Keratinocyte (primary cell): ENCODE results near the gene HIGD1B. TPM values are rescaled to one million over a fixed set of nuclear protein-coding genes. Genes with fewer than 3 reads are reported as not detected.
"Not testable (repeated sequence)": the region's sequence is repeated elsewhere in the genome, so short reads cannot be mapped to it uniquely, and the experiment has no call there.

ENCODE experiments used
- DNase-seq: peaks from one replicate; pipeline ENCODE4 v3.0.0-alpha.2; 2011; ENCODE audit warnings: low read depth, missing footprints, low spot score
- FAIRE-seq: peaks from 2 replicates; lab custom pipeline; 2011; peaks lifted over from hg19 to GRCh38; lab: Jason Lieb, UNC
- H2AFZ ChIP-seq: 2 replicates; pipeline ENCODE4 v1.6.0; 2012; ENCODE audit warnings: low read length, control low read depth, inconsistent platforms; ENCODE audit not compliant: control insufficient read depth
- H3K27ac ChIP-seq: 2 replicates; pipeline ENCODE4 v1.5.1; 2011; ENCODE audit warnings: low read length; ENCODE audit not compliant: control insufficient read depth, insufficient read depth
- H3K27me3 ChIP-seq: 3 replicates; pipeline ENCODE4 v1.6.0; 2011; ENCODE audit warnings: low read length; ENCODE audit not compliant: control insufficient read depth, insufficient read depth; ENCODE audit errors: extremely low read depth
- H3K36me3 ChIP-seq, 2 experiments: 2 replicates in 1 of 2; 3 replicates in 1 of 2; pipeline ENCODE4 v1.5.1; 2011; ENCODE audit warnings: low read length in 2 of 2, mild to moderate bottlenecking in 1 of 2; ENCODE audit not compliant: control insufficient read depth in 2 of 2, insufficient read depth in 2 of 2; ENCODE audit errors: extremely low read depth in 1 of 2
- H3K4me1 ChIP-seq: 3 replicates; pipeline ENCODE4 v1.5.1; 2011; ENCODE audit warnings: low read length; ENCODE audit not compliant: control insufficient read depth, insufficient read depth; ENCODE audit errors: extremely low read depth
- H3K4me2 ChIP-seq: 3 replicates; pipeline ENCODE4 v1.6.0; 2011; ENCODE audit warnings: low read depth, low read length; ENCODE audit not compliant: control insufficient read depth, insufficient read depth; ENCODE audit errors: extremely low read depth
- H3K4me3 ChIP-seq, 3 experiments: fragments of 200-600 bp in 1 of 3; sonication (generic) in 1 of 3; 2 replicates in 2 of 3; 3 replicates in 1 of 3; pipeline ENCODE4 v1.5.1; 2011 to 2016; ENCODE audit warnings: low read length in 3 of 3, mild to moderate bottlenecking in 3 of 3, control low read depth in 2 of 3, inconsistent platforms in 1 of 3, low read depth in 1 of 3, mixed read lengths in 1 of 3, mixed run types in 1 of 3, moderate library complexity in 1 of 3; ENCODE audit not compliant: control insufficient read depth in 2 of 3, insufficient read depth in 2 of 3; ENCODE audit errors: extremely low read depth in 1 of 3
- H3K79me2 ChIP-seq: 2 replicates; pipeline ENCODE4 v1.6.0; 2012; ENCODE audit warnings: low read length; ENCODE audit not compliant: control insufficient read depth, insufficient read depth
- H3K9ac ChIP-seq: 3 replicates; pipeline ENCODE4 v1.6.0; 2011; ENCODE audit warnings: low read length; ENCODE audit not compliant: control insufficient read depth, insufficient read depth; ENCODE audit errors: extremely low read depth
- H3K9me1 ChIP-seq: 3 replicates; pipeline ENCODE4 v1.6.0; 2011; ENCODE audit warnings: low read length; ENCODE audit not compliant: control insufficient read depth, insufficient read depth; ENCODE audit errors: extremely low read depth
- H3K9me3 ChIP-seq: 2 replicates; pipeline ENCODE4 v1.5.1; 2012; ENCODE audit warnings: low read depth, low read length; ENCODE audit not compliant: control insufficient read depth
- H4K20me1 ChIP-seq: 3 replicates; pipeline ENCODE4 v1.6.0; 2011; ENCODE audit warnings: low read length; ENCODE audit not compliant: control insufficient read depth, insufficient read depth; ENCODE audit errors: extremely low read depth
- EZH2 ChIP-seq: IDR thresholded peaks from one replicate; pipeline ENCODE4 v1.6.1; 2012; ENCODE audit warnings: inconsistent platforms, mild to moderate bottlenecking, low read length, moderate library complexity
- dilution Hi-C: fragments of 300-500 bp; cut with MboI; formaldehyde crosslinking; loops from one replicate; pipeline ENCODE4 v1.7.0; 2020; ENCODE audit warnings: low sequenced_read_pairs; ENCODE audit not compliant: extremely low pct_ligation_motif_present
- polyA plus RNA-seq, 5 experiments: library from polyadenylated mRNA; depleted of rRNA in 3 of 5; stranded (reverse) in 3 of 5; stranded (forward) in 1 of 5; unstranded in 1 of 5; fragments of >200 nt; gene quantifications; 1 replicate in 1 of 5; 2 replicates in 3 of 5; 3 replicates in 1 of 5; pipeline versions ENCODE4 v1.2.1 to v1.2.3, GENCODE V29; 2011 to 2012; ENCODE audit warnings: missing spikeins in 2 of 5, low read depth in 1 of 5, low replicate concordance in 1 of 5
- TF ChIP-seq, protein P1 (sequence below), 3 experiments: IDR thresholded peaks in 1 of 3; conservative IDR thresholded peaks in 1 of 3; optimal IDR thresholded peaks in 1 of 3; 2 replicates in 2 of 3; 3 replicates in 1 of 3; pipeline versions ENCODE3 to v1.5.1; 2011; ENCODE audit warnings: low read length in 3 of 3, mild to moderate bottlenecking in 3 of 3, moderate library complexity in 2 of 3, control low read depth in 1 of 3, inconsistent platforms in 1 of 3; ENCODE audit not compliant: insufficient read depth in 2 of 3; ENCODE audit errors: extremely low read depth in 1 of 3

The HIGD1B gene
- polyA plus RNA-seq, 1 donor (not counting 4 experiments of a cell fraction or from before 2014, with no cell fraction given) = not detected

DNA sequence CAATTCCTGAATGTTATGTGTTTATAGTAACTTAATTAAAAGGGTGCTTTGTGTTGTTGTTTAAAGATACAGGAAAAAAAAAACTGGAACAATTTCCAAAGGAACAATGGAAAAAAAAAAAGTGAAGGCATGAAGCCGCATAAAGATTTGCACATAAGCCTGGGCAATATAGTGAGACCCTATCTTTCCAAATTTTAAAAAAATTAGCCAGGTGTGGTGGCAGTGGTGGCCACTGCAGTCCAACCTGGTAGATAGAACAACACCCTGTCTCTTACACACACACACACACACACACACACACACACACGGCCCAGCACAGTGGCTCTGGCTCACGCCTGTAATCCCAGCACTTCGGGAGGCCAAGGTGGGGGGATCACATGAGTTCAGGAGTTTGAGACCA, 39.5 kb upstream of the HIGD1B start:
- Histone ChIP-seq H3K79me2 (peaks cover 30% of the 10 kb centered on the region), H3K4me2 (no peak overlapping the region), H3K9me3 (no peaks in the 10 kb centered on the region), H3K9me1 (no peaks in the 10 kb centered on the region), H4K20me1 (peaks cover 3% of the 10 kb centered on the region), H3K4me1 (no peaks in the 10 kb centered on the region), H3K4me3 (no peak overlapping the region), H3K27ac (no peak overlapping the region), H2AFZ (no peak overlapping the region), H3K27me3 (no peaks in the 10 kb centered on the region), H3K9ac (no peak overlapping the region), H3K36me3 (peaks cover 9 to 12% of the 10 kb centered on the region in 2 experiments)
- FAIRE-seq = no peak
- no peak for DNase-seq
- dilution Hi-C loops = no loop called here
- TF ChIP-seq EZH2 = no peak
- TF ChIP-seq, protein P1, sequence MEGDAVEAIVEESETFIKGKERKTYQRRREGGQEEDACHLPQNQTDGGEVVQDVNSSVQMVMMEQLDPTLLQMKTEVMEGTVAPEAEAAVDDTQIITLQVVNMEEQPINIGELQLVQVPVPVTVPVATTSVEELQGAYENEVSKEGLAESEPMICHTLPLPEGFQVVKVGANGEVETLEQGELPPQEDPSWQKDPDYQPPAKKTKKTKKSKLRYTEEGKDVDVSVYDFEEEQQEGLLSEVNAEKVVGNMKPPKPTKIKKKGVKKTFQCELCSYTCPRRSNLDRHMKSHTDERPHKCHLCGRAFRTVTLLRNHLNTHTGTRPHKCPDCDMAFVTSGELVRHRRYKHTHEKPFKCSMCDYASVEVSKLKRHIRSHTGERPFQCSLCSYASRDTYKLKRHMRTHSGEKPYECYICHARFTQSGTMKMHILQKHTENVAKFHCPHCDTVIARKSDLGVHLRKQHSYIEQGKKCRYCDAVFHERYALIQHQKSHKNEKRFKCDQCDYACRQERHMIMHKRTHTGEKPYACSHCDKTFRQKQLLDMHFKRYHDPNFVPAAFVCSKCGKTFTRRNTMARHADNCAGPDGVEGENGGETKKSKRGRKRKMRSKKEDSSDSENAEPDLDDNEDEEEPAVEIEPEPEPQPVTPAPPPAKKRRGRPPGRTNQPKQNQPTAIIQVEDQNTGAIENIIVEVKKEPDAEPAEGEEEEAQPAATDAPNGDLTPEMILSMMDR (optimal IDR thresholded peaks at IDR 0.05 in 1 of 3, IDR thresholded peaks at IDR 0.05 in 1 of 3, conservative IDR thresholded peaks at IDR 0.05 in 1 of 3; ENCODE audit: extremely low read depth in 1 of 3, insufficient read depth in 2 of 3, low read length in 3 of 3) = no peak

DNA sequence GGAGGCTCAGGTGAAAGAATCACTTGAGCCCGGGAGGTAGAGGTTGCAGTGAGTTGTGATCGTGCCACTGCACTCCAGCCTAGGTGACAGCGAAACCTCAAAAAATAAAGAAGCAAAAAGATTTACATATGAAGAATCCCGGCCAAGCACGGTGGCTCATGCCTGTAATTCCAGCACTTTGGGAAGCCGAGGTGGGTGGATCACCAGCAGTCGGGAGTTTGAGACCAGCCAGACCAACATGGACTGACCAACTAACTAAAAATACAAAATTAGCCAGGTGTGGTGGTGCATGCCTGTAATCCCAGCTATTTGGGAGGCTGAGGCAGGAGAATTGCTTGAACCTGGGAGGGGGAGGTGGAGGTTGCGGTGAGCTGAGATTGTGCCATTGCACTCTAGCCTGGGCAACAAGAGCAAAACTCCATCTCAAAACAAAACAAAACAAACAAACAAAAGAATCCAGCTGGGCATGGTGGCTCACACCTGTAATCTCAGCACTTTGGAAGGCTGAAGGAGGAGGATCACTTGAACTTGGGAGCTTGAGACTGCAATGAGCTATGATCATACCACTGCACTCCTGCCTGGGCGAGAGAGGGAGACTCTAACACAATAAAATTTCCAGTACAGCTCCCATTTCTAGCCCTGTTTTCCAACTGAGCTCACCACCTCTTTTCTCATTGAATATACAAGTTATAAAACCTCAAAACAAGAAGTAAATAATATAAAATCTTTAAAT, 38.9 kb upstream of the HIGD1B start:
- not testable (repeated sequence) for H3K9me1 ChIP-seq, FAIRE-seq

DNA sequence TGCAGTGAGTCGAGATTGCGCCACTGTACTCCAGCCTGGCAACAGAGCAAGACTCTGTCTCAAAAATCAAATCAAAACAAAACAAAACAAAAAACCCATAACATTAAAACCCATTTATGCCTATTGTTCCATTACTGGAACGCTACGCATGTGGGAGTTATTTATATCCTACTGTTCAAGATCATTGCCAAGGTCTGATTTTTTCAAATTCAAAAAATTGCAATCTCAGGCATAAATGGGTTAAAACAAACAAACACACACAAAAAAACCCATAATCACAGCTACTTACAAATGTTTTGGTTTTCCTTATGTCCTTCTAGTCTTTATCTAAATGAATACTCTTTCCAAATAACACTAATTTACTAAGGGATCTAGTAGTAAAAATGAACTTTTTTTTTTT, 35.4 kb upstream of the HIGD1B start:
- H3K36me3 ChIP-seq = no peaks in the 10 kb centered on the region
- no peak overlapping the region for H3K4me3 ChIP-seq
- H3K27me3 ChIP-seq = no peaks in the 10 kb centered on the region
- peaks cover 9% of the 10 kb centered on the region for H3K4me1 ChIP-seq
- H3K9me1 ChIP-seq = no peaks in the 10 kb centered on the region
- FAIRE-seq (no peak), DNase-seq (no peak)
- H4K20me1 ChIP-seq = peaks cover 3% of the 10 kb centered on the region
- no peak overlapping the region for H3K27ac ChIP-seq
- dilution Hi-C loops = no loop called here
- H3K9ac ChIP-seq = no peak overlapping the region
- no peak for TF ChIP-seq EZH2
- TF ChIP-seq, protein P1 (optimal IDR thresholded peaks at IDR 0.05 in 1 of 3, IDR thresholded peaks at IDR 0.05 in 1 of 3, conservative IDR thresholded peaks at IDR 0.05 in 1 of 3; ENCODE audit: extremely low read depth in 1 of 3, insufficient read depth in 2 of 3, low read length in 3 of 3) = no peak
- H3K4me2 ChIP-seq = no peak overlapping the region
- H3K9me3 ChIP-seq = no peaks in the 10 kb centered on the region
- no peak overlapping the region for H2AFZ ChIP-seq
- peaks cover 50% of the 10 kb centered on the region for H3K79me2 ChIP-seq

More for the DNA sequence above, 38.9 kb upstream of the HIGD1B start:
- H2AFZ ChIP-seq, H3K9ac ChIP-seq, H3K4me1 ChIP-seq, H3K27me3 ChIP-seq, H3K9me3 ChIP-seq, H4K20me1 ChIP-seq, H3K4me2 ChIP-seq, H3K27ac ChIP-seq, DNase-seq, H3K4me3 ChIP-seq, dilution Hi-C loops: not testable (repeated sequence)
- Histone ChIP-seq H3K36me3 (peaks cover 9 to 12% of the 10 kb centered on the region in 2 experiments), H3K79me2 (peaks cover 31% of the 10 kb centered on the region)

DNA sequence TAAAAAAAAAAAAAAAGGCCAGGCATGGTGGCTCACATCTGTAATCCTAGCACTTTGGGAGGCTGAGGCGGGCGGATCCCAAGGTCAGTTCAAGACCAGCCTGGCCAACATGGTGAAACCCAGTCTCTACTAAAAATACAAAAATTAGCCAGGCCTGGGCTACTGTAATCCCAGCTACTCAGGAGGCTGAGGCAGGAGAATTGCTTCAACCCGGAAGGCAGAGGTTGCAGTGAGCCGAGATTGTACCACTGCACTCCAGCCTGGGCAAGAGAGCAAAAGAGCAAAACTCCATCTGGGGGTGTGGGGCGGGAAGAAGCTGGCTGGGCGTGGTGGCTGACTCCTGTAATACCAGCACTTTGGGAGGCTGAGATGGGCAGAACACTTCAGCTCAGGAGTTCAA, 29.2 kb upstream of the HIGD1B start:
- FAIRE-seq, H3K9ac ChIP-seq, H3K4me2 ChIP-seq, H3K27me3 ChIP-seq, H2AFZ ChIP-seq, DNase-seq, dilution Hi-C loops, H3K9me1 ChIP-seq, H3K9me3 ChIP-seq, H3K36me3 ChIP-seq, H4K20me1 ChIP-seq, H3K27ac ChIP-seq, H3K4me3 ChIP-seq: not testable (repeated sequence)
- Histone ChIP-seq H3K4me1 (peaks cover 42% of the 10 kb centered on the region), H3K79me2 (peaks cover 56% of the 10 kb centered on the region)
